Measurements from ENCODE around the gene UEVLD. TPM values are rescaled to one million over a fixed set of nuclear protein-coding genes. Genes with fewer than 3 reads are reported as not detected.

The UEVLD gene
- total RNA-seq, 1 donor from 2014 or later, result 21.4 TPM

- H3K9me3 Mint-ChIP-seq (ENCODE audit: low read depth), result peaks cover 4% of the 10 kb centered on the region
- no peak for TF ChIP-seq CTCF (IDR thresholded peaks at IDR 0.05)
- no peaks in the 10 kb centered on the region for H3K27me3 Mint-ChIP-seq (ENCODE audit: low read depth)
- H3K4me3 Mint-ChIP-seq (ENCODE audit: unreplicated experiment), result no peak overlapping the region
- DNase-seq (ENCODE audit: low spot score), result no peak
- no peak overlapping the region for H3K27ac Mint-ChIP-seq (ENCODE audit: unreplicated experiment)
- no peaks in the 10 kb centered on the region for H3K36me3 Mint-ChIP-seq (ENCODE audit: low read depth)
- peaks cover 20% of the 10 kb centered on the region for H3K4me1 Mint-ChIP-seq (ENCODE audit: low read depth)
These were observed 35.6 kb upstream of the UEVLD start for GRCh38 chr11:18624161-18624560.

GRCh38 chr11:18623707-18624106 lies 35.2 kb upstream of the UEVLD start:
- Mint-ChIP-seq H3K36me3 (ENCODE audit: low read depth) (no peaks in the 10 kb centered on the region), H3K4me1 (ENCODE audit: low read depth) (peaks cover 22% of the 10 kb centered on the region), H3K27ac (ENCODE audit: unreplicated experiment) (no peak overlapping the region), H3K9me3 (ENCODE audit: low read depth) (peaks cover 4% of the 10 kb centered on the region), H3K4me3 (ENCODE audit: unreplicated experiment) (no peak overlapping the region), H3K27me3 (ENCODE audit: low read depth) (no peaks in the 10 kb centered on the region)
- DNase-seq (ENCODE audit: low spot score), result no peak
- no peak for TF ChIP-seq CTCF (IDR thresholded peaks at IDR 0.05)

GRCh38 chr11:18618342-18619025 lies 29.9 kb upstream of the UEVLD start:
- peak overlapping the region; percentile 92 for H3K27ac Mint-ChIP-seq (ENCODE audit: unreplicated experiment)
- H3K27me3 Mint-ChIP-seq (ENCODE audit: low read depth), result no peaks in the 10 kb centered on the region
- DNase-seq (ENCODE audit: low spot score), result no peak
- H3K9me3 Mint-ChIP-seq (ENCODE audit: low read depth), result no peaks in the 10 kb centered on the region
- H3K36me3 Mint-ChIP-seq (ENCODE audit: low read depth), result peaks cover 16% of the 10 kb centered on the region
- TF ChIP-seq CTCF (IDR thresholded peaks at IDR 0.05), result no peak
- H3K4me3 Mint-ChIP-seq (ENCODE audit: unreplicated experiment), result peak overlapping the region; percentile 47
- H3K4me1 Mint-ChIP-seq (ENCODE audit: low read depth), result peaks cover 41% of the 10 kb centered on the region

- no peak for TF ChIP-seq CTCF (IDR thresholded peaks at IDR 0.05)
- Mint-ChIP-seq H3K9me3 (ENCODE audit: low read depth) (no peaks in the 10 kb centered on the region), H3K36me3 (ENCODE audit: low read depth) (peaks cover 16% of the 10 kb centered on the region), H3K27me3 (ENCODE audit: low read depth) (no peaks in the 10 kb centered on the region), H3K4me3 (ENCODE audit: unreplicated experiment) (peak overlapping the region; percentile 47), H3K27ac (ENCODE audit: unreplicated experiment) (peak overlapping the region; percentile 92), H3K4me1 (ENCODE audit: low read depth) (peaks cover 41% of the 10 kb centered on the region)
- no peak for DNase-seq (ENCODE audit: low spot score)
These were observed 29.3 kb upstream of the UEVLD start for GRCh38 chr11:18617688-18618341.

- DNase-seq (ENCODE audit: low spot score), result no peak
- Mint-ChIP-seq H3K27ac (ENCODE audit: unreplicated experiment) (peak overlapping the region; percentile 13), H3K9me3 (ENCODE audit: low read depth) (no peaks in the 10 kb centered on the region), H3K36me3 (ENCODE audit: low read depth) (peaks cover 18% of the 10 kb centered on the region), H3K27me3 (ENCODE audit: low read depth) (no peaks in the 10 kb centered on the region), H3K4me3 (ENCODE audit: unreplicated experiment) (no peak overlapping the region), H3K4me1 (ENCODE audit: low read depth) (peaks cover 36% of the 10 kb centered on the region)
- TF ChIP-seq CTCF (IDR thresholded peaks at IDR 0.05), result no peak
These were observed 27.3 kb upstream of the UEVLD start for GRCh38 chr11:18615628-18616392.

All from chondrocyte (in vitro differentiated cells).